Endothelial cell of umbilical vein (primary cell): ENCODE measurements around the gene KCNK13. TPM values are rescaled to one million over a fixed set of nuclear protein-coding genes. Genes with fewer than 3 reads are reported as not detected.

Experiments
- BruUV-seq: library from RNA; stranded (reverse); fragments of 400-500 nt; replicated peaks from 2 replicates; lab custom pipeline; 2021; lab: Mats Ljungman, UMichigan
- CTCF ChIA-PET: fragments of 300-600, 350-600 bp; sonication (Branson Sonifier 250); formaldehyde crosslinking; loops from one replicate; lab custom pipeline; 2021; ENCODE audit warnings: antibody characterized with exemption, inconsistent platforms; lab: Charles Lee
- POLR2A ChIA-PET: fragments of 300-600, 350-600 bp; sonication (Branson Sonifier 250); formaldehyde crosslinking; loops from one replicate; lab custom pipeline; 2021; ENCODE audit warnings: antibody characterized with exemption, inconsistent platforms; lab: Charles Lee
- DNase-seq: peaks from one replicate; pipeline ENCODE4 v3.0.0-alpha.2; 2011; ENCODE audit warnings: low read depth, low spot score
- FAIRE-seq: peaks from 2 replicates; lab custom pipeline; 2011; peaks lifted over from hg19 to GRCh38; lab: Jason Lieb, UNC
- H2AFZ ChIP-seq: 2 replicates; pipeline ENCODE4 v1.6.0; 2012; ENCODE audit warnings: low read depth, low read length, control low read depth, inconsistent platforms
- H3K27ac ChIP-seq: 2 replicates; pipeline ENCODE4 v1.5.1; 2011; ENCODE audit warnings: low read depth, mild to moderate bottlenecking, control low read depth, low read length, moderate library complexity; ENCODE audit not compliant: insufficient read depth
- H3K27me3 ChIP-seq, 2 experiments: 2 replicates each; pipeline versions ENCODE4 v1.6.0 to v1.6.1; 2011; ENCODE audit warnings: low read length in 2 of 2, mixed read lengths in 1 of 2; ENCODE audit not compliant: control insufficient read depth in 2 of 2, insufficient read depth in 2 of 2
- H3K36me3 ChIP-seq, 2 experiments: 2 replicates in 1 of 2; 3 replicates in 1 of 2; pipeline ENCODE4 v1.5.1; 2011; ENCODE audit warnings: low read length in 2 of 2, mild to moderate bottlenecking in 1 of 2, moderate library complexity in 1 of 2; ENCODE audit not compliant: control insufficient read depth in 2 of 2, insufficient read depth in 2 of 2; ENCODE audit errors: extremely low read depth in 1 of 2
- H3K4me1 ChIP-seq: 3 replicates; pipeline ENCODE4 v1.5.1; 2011; ENCODE audit warnings: mild to moderate bottlenecking, low read length; ENCODE audit not compliant: control insufficient read depth, insufficient read depth; ENCODE audit errors: extremely low read depth
- H3K4me2 ChIP-seq: 2 replicates; pipeline ENCODE4 v1.6.1; 2011; ENCODE audit warnings: low read length, control low read depth, mixed read lengths; ENCODE audit not compliant: insufficient read depth
- H3K4me3 ChIP-seq, 3 experiments: fragments of 200-600 bp in 1 of 3; sonication (generic), shearing (Covaris generic) in 1 of 3; replicated peaks in 1 of 3; 2 replicates each; pipeline ENCODE4 v1.5.1; 2011 to 2016; ENCODE audit warnings: control low read depth in 3 of 3, low read length in 3 of 3, mild to moderate bottlenecking in 2 of 3, inconsistent platforms in 1 of 3, low read depth in 1 of 3, moderate library complexity in 1 of 3; ENCODE audit not compliant: insufficient read depth in 1 of 3
- H3K79me2 ChIP-seq: 2 replicates; pipeline ENCODE4 v1.6.0; 2012; ENCODE audit warnings: low read length, inconsistent platforms; ENCODE audit not compliant: control insufficient read depth, insufficient read depth
- H3K9ac ChIP-seq: replicated peaks from 2 replicates; pipeline ENCODE3; 2011; ENCODE audit warnings: low read length, control low read depth; ENCODE audit not compliant: insufficient read depth; ENCODE audit errors: extremely low read depth
- H3K9me1 ChIP-seq: replicated peaks from 3 replicates; pipeline ENCODE4 v1.6.0; 2011; ENCODE audit warnings: mild to moderate bottlenecking, low read length; ENCODE audit not compliant: control insufficient read depth, insufficient read depth; ENCODE audit errors: extremely low read depth
- H3K9me3 ChIP-seq: replicated peaks from 2 replicates; pipeline ENCODE4 v1.5.1; 2012; ENCODE audit warnings: low read length, inconsistent platforms; ENCODE audit not compliant: control insufficient read depth, insufficient read depth
- H4K20me1 ChIP-seq: replicated peaks from 2 replicates; pipeline ENCODE3; 2011; ENCODE audit warnings: mild to moderate bottlenecking, low read length; ENCODE audit not compliant: control insufficient read depth, insufficient read depth; ENCODE audit errors: extremely low read depth
- EZH2 ChIP-seq: IDR thresholded peaks from 2 replicates; pipeline ENCODE4 v1.6.1; 2012; ENCODE audit warnings: borderline replicate concordance, low read depth, mild to moderate bottlenecking, moderate library complexity, low read length, inconsistent platforms; ENCODE audit not compliant: severe bottlenecking
- FOS ChIP-seq: IDR thresholded peaks from 2 replicates; pipeline ENCODE4 v1.6.1; 2011; ENCODE audit warnings: mild to moderate bottlenecking, low read length, moderate library complexity, borderline replicate concordance; ENCODE audit not compliant: insufficient read depth
- GATA2 ChIP-seq: IDR thresholded peaks from 2 replicates; pipeline ENCODE4 v1.7.0; 2011; ENCODE audit warnings: low read depth, mild to moderate bottlenecking, moderate library complexity, mixed read lengths, low read length; ENCODE audit not compliant: insufficient read length, insufficient read depth
- JUN ChIP-seq: IDR thresholded peaks from 2 replicates; pipeline ENCODE4 v1.6.1; 2011; ENCODE audit warnings: borderline replicate concordance, low read depth; ENCODE audit not compliant: insufficient read length, insufficient read depth
- MYC ChIP-seq: IDR thresholded peaks from one replicate; pipeline ENCODE4 v1.6.1; 2011; ENCODE audit warnings: mild to moderate bottlenecking, low read depth, low read length
- POLR2A ChIP-seq: IDR thresholded peaks from 2 replicates; pipeline ENCODE4 v1.6.1; 2012; ENCODE audit warnings: low read depth, mild to moderate bottlenecking, control low read depth, low read length
- POLR2AphosphoS5 ChIP-seq: IDR thresholded peaks from 2 replicates; pipeline ENCODE4 v1.6.1; 2012; ENCODE audit warnings: low read depth, mild to moderate bottlenecking, control low read depth, low read length, moderate library complexity; ENCODE audit not compliant: insufficient read depth
- dilution Hi-C: fragments of 300-500 bp; cut with MboI; formaldehyde crosslinking; loops from one replicate; pipeline ENCODE4 v1.15.0; 2019; ENCODE audit warnings: low sequenced_read_pairs; ENCODE audit not compliant: extremely low pct_ligation_motif_present
- intact Hi-C: fragments of 100-400 bp; cut with micrococcal nuclease; formaldehyde crosslinking; loops from one replicate; pipeline ENCODE4 v1.10.0; 2022
- polyA plus RNA-seq, 4 experiments: library from polyadenylated mRNA; depleted of rRNA in 3 of 4; stranded (reverse) in 3 of 4; unstranded in 1 of 4; fragments of >200 nt; gene quantifications; 2 replicates each; pipeline versions ENCODE4 v1.2.1 to v1.2.3, GENCODE V29; 2011 to 2012; ENCODE audit warnings: missing spikeins in 1 of 4
- total RNA-seq: library from RNA; stranded (reverse); gene quantifications from 2 replicates; pipeline ENCODE4 v1.2.3, GENCODE V29; 2021
- TF ChIP-seq, protein P1 (sequence below), 2 donors: IDR thresholded peaks; 1 replicate in 1 of 2; 2 replicates in 1 of 2; pipeline ENCODE4 v1.5.1; 2011; ENCODE audit warnings: low read length in 2 of 2, mild to moderate bottlenecking in 2 of 2, moderate library complexity in 2 of 2, control low read depth in 1 of 2, inconsistent platforms in 1 of 2, low read depth in 1 of 2; ENCODE audit not compliant: insufficient read depth in 1 of 2; ENCODE audit errors: extremely low read depth in 1 of 2
- TF ChIP-seq, protein P2 (sequence below): IDR thresholded peaks from 2 replicates; pipeline ENCODE4 v1.6.1; 2011; ENCODE audit not compliant: insufficient read depth, insufficient read length

Gene KCNK13
- total and polyA plus RNA-seq, 2 donors (not counting 3 experiments of a cell fraction or from before 2014, with no cell fraction given) = not detected

DNA sequence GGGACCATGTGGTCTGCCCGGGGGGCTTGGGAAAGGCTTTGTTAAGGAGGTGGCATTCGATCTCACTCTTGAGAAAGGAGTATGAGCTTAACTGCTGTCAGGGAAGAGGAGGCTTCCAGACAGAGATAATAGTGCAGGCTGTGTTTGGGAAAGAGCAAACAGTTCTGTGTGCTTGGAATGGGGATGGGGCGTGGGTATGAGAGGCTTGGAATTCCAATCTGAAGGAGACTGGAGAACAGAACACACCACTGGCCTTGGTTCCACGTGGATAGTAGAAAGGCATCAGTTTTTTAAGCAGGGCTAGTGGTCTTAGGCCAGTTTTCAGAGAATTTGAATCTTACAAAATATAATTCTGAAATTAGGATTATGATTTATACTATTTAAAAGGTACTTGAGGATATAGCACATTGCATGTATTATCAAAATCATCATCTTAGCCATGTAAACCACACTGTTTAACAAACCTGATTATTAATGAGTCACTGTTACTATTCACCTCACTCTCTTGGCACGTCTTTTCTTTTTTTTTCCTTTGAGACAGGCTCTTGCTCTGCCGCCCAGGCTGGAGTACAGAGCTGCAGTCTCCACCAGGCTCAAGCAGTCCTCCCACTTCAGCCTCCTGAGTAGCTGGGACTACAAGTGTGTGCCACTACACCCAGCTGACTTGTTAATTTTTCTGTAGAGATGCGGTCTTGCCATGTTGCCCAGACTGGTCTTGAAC is 38.5 kb upstream of the KCNK13 start:
- Histone ChIP-seq H3K9me3 (no peaks in the 10 kb centered on the region), H3K9me1 (no peaks in the 10 kb centered on the region), H3K4me2 (no peak overlapping the region), H3K4me1 (no peaks in the 10 kb centered on the region), H3K27ac (no peak overlapping the region), H4K20me1 (no peaks in the 10 kb centered on the region), H3K9ac (no peak overlapping the region), H3K4me3 (no peak overlapping the region), H3K27me3 (no peaks in the 10 kb centered on the region), H3K36me3 (peaks cover 4 to 5% of the 10 kb centered on the region in 2 experiments), H3K79me2 (no peaks in the 10 kb centered on the region), H2AFZ (no peak overlapping the region)
- ChIA-PET CTCF (no interaction called here), POLR2A (no interaction called here)
- no TSS peak for BruUV-seq
- intact Hi-C loops = no loop called here
- FAIRE-seq = no peak
- DNase-seq = no peak
- TF ChIP-seq FOS (no peak), POLR2AphosphoS5 (no peak), JUN (no peak), MYC (no peak), GATA2 (no peak), POLR2A (no peak), EZH2 (no peak)
- TF ChIP-seq, protein P1, sequence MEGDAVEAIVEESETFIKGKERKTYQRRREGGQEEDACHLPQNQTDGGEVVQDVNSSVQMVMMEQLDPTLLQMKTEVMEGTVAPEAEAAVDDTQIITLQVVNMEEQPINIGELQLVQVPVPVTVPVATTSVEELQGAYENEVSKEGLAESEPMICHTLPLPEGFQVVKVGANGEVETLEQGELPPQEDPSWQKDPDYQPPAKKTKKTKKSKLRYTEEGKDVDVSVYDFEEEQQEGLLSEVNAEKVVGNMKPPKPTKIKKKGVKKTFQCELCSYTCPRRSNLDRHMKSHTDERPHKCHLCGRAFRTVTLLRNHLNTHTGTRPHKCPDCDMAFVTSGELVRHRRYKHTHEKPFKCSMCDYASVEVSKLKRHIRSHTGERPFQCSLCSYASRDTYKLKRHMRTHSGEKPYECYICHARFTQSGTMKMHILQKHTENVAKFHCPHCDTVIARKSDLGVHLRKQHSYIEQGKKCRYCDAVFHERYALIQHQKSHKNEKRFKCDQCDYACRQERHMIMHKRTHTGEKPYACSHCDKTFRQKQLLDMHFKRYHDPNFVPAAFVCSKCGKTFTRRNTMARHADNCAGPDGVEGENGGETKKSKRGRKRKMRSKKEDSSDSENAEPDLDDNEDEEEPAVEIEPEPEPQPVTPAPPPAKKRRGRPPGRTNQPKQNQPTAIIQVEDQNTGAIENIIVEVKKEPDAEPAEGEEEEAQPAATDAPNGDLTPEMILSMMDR (IDR thresholded peaks at IDR 0.05; ENCODE audit: extremely low read depth in 1 of 2, insufficient read depth in 1 of 2, low read depth in 1 of 2, low read length in 2 of 2) = no peak
- TF ChIP-seq, protein P2, sequence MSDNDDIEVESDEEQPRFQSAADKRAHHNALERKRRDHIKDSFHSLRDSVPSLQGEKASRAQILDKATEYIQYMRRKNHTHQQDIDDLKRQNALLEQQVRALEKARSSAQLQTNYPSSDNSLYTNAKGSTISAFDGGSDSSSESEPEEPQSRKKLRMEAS = no peak
- dilution Hi-C loops = no loop called here
